DND-41 (cell line): Measurements from ENCODE around the gene SLC22A3.

Experiments used
- EZH2 ChIP-seq: IDR thresholded peaks from 3 replicates; pipeline ENCODE4 v1.6.1; 2012; ENCODE audit warnings: borderline replicate concordance, low read depth, mild to moderate bottlenecking, moderate library complexity, low read length, inconsistent platforms; ENCODE audit not compliant: severe bottlenecking
- TF ChIP-seq, protein P1 (sequence below): IDR thresholded peaks from 2 replicates; pipeline ENCODE4 v1.5.1; 2012; ENCODE audit warnings: borderline replicate concordance, low read length, moderate library complexity, mild to moderate bottlenecking; ENCODE audit not compliant: poor library complexity, severe bottlenecking; ENCODE audit errors: extremely low read depth

- TF ChIP-seq, protein P1, sequence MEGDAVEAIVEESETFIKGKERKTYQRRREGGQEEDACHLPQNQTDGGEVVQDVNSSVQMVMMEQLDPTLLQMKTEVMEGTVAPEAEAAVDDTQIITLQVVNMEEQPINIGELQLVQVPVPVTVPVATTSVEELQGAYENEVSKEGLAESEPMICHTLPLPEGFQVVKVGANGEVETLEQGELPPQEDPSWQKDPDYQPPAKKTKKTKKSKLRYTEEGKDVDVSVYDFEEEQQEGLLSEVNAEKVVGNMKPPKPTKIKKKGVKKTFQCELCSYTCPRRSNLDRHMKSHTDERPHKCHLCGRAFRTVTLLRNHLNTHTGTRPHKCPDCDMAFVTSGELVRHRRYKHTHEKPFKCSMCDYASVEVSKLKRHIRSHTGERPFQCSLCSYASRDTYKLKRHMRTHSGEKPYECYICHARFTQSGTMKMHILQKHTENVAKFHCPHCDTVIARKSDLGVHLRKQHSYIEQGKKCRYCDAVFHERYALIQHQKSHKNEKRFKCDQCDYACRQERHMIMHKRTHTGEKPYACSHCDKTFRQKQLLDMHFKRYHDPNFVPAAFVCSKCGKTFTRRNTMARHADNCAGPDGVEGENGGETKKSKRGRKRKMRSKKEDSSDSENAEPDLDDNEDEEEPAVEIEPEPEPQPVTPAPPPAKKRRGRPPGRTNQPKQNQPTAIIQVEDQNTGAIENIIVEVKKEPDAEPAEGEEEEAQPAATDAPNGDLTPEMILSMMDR = no peak
- no peak for TF ChIP-seq EZH2
Observed at GRCh38 chr6:160336200-160336599, 12.0 kb upstream of the SLC22A3 start.
